DMS53 treated with DMSO at 0.1 percent for 48 hours (cell line): ENCODE data around the gene CEP104.
"Not testable (repeated sequence)": the region's sequence is repeated elsewhere in the genome, so short reads cannot be mapped to it uniquely, and the experiment has no call there.

Source experiments
- DNase-seq: peaks from one replicate; lab custom pipeline; 2025; ENCODE audit not compliant: unreplicated experiment; lab: John Stamatoyannopoulos, UW

Gene CEP104

GRCh38 chr1:3803905-3804626 lies 52.9 kb downstream of the CEP104 start:
- DNase-seq = no peak

GRCh38 chr1:3800795-3801194 lies 56.2 kb downstream of the CEP104 start:
- DNase-seq = not testable (repeated sequence)

GRCh38 chr1:3799976-3800685 lies 56.9 kb downstream of the CEP104 start:
- DNase-seq = no peak

GRCh38 chr1:3796215-3797061 lies 60.6 kb downstream of the CEP104 start, which contains the start of gene LRRC47:
Gene LRRC47, minus strand, starts transcription at chr1:3796498. Its CDS starts 22 bp downstream, at chr1:3796476.
- peak; percentile 84 for DNase-seq

- no peak for DNase-seq
Measured at GRCh38 chr1:3795453-3796214, 61.4 kb downstream of the CEP104 start.

GRCh38 chr1:3790952-3791351 lies 66.1 kb downstream of the CEP104 start:
- no peak for DNase-seq

- no peak for DNase-seq
Measured at GRCh38 chr1:3790500-3790923, 66.5 kb downstream of the CEP104 start.

GRCh38 chr1:3789421-3790300 lies 67.3 kb downstream of the CEP104 start:
- no peak for DNase-seq

GRCh38 chr1:3788756-3789420 lies 68.1 kb downstream of the CEP104 start:
- no peak for DNase-seq

GRCh38 chr1:3787745-3788605 lies 69.0 kb downstream of the CEP104 start:
- DNase-seq = no peak

GRCh38 chr1:3787349-3787715 lies 69.7 kb downstream of the CEP104 start:
- no peak for DNase-seq

- DNase-seq = no peak
Measured at GRCh38 chr1:3786468-3787348, 70.3 kb downstream of the CEP104 start.

- peak; percentile 30 for DNase-seq
Measured at GRCh38 chr1:3785456-3786157, 71.4 kb downstream of the CEP104 start.

GRCh38 chr1:3785045-3785444 lies 72.0 kb downstream of the CEP104 start:
- no peak for DNase-seq

GRCh38 chr1:3783651-3784474 lies 73.1 kb downstream of the CEP104 start:
- DNase-seq = no peak

- DNase-seq = no peak
Measured at GRCh38 chr1:3780901-3781300, 76.1 kb downstream of the CEP104 start.
